ENCODE measurements around the gene FAT4. TPM values are rescaled to one million over a fixed set of nuclear protein-coding genes. Genes with fewer than 3 reads are reported as not detected.

FAT4 gene
- total RNA-seq, 4 donors from 2014 or later, result 10.2 to 44.8 (median 15.6) TPM

DNA sequence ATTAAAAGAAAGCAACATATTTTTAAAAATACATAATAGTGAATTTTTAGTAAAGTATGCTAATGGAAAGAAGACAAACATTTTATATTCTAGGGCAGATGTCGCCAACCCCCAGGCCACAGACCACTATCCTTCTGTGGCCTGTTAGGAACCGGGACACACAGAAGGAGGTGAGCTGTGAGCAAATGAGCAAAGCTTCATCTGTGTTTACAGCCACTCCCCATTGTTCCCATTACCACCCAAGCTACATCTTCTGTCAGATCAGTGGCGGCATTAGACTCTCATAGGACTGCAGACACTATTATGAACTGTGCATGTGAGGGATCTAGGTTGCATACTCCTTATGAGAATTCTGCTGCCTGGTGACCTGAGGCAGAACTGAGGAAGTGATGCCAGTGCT, 37.0 kb upstream of the FAT4 start:
- no peak for TF ChIP-seq CTCF (IDR thresholded peaks at IDR 0.05)
- no peak for ATAC-seq (ENCODE audit: low FRiP score)
- no peak for DNase-seq (ENCODE audit: low spot score)

GRCh38 chr4:125280892-125281403, 33.8 kb upstream of the FAT4 start:
- no peak for TF ChIP-seq CTCF (IDR thresholded peaks at IDR 0.05)
- ATAC-seq (ENCODE audit: low FRiP score), result no peak
- DNase-seq (ENCODE audit: low spot score), result no peak

- ATAC-seq (ENCODE audit: low FRiP score), result no peak
- DNase-seq (ENCODE audit: low spot score), result no peak
- no peak for TF ChIP-seq CTCF (IDR thresholded peaks at IDR 0.05)
Measured at GRCh38 chr4:125283707-125284279, 31.0 kb upstream of the FAT4 start.

DNA sequence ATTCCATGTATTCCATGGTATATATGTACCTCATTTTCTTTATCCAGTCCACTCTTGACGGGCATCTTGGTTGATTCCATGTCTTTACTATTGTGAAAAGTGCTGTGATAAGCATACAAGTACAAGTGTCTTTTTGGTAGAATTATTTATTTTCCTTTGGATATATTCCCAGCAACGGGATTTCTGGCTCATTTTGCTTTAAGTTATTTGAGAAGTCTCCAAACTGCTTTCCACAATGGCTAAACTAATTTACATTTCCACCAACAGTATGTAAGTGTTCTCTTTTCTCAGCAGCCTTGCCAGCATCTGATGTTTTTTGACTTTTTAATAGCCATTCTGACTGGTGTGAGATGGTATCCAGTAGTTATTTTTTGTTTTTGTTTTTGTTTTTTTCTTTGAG, 17.6 kb upstream of the FAT4 start:
- ATAC-seq (ENCODE audit: low FRiP score), result no peak
- no peak for TF ChIP-seq CTCF (IDR thresholded peaks at IDR 0.05)

DNA sequence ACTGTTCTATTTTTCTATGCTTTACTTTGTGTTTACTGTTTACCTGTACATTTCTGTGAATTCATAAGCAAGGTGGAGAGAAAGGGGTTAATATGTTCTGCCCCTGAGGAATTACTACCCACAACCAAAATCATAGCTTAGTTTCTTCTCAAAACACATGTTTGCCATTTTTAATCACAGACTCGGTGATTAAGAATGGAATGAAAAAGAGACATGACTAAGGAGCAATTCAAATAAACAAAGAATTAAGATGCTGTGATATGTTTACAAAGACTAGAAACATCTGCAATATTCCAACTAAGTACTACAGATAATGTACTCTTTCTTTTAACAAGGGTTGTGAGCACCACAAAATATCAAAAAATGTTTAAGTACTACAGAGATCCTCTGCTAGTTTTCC, 11.7 kb upstream of the FAT4 start:
- no peak for TF ChIP-seq CTCF (IDR thresholded peaks at IDR 0.05)
- DNase-seq (ENCODE audit: low spot score), result no peak
- ATAC-seq (ENCODE audit: low FRiP score), result no peak

More for the DNA sequence above, 17.6 kb upstream of the FAT4 start:
- no peak for DNase-seq (ENCODE audit: low spot score)

DNA sequence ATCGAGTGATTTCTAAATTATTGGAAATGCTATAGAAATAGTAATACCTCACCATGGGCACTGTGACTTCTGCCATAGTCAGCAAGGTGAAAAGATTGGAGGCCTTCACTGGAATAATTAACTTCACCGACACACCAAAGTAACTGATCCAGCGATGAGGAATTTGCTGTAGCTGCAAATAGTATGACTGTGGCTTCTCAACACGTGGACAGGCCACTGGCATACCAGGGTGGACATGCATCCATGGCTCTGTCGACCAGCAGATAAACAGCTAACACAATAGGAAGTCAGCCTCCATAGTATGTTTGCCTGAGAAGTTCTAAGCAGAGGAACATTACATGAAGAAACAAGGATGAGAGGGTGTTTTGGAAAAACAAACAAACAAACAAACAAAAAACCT, 10.9 kb upstream of the FAT4 start:
- DNase-seq (ENCODE audit: low spot score) (no peak), ATAC-seq (ENCODE audit: low FRiP score) (no peak)
- no peak for TF ChIP-seq CTCF (IDR thresholded peaks at IDR 0.05)

- ATAC-seq (ENCODE audit: low FRiP score) (no peak), DNase-seq (ENCODE audit: low spot score) (no peak)
- TF ChIP-seq CTCF (IDR thresholded peaks at IDR 0.05), result no peak
Measured at GRCh38 chr4:125306112-125306511, 8.6 kb upstream of the FAT4 start.
